Parathyroid adenoma (tissue), 2 donors: ENCODE data around the gene SLC2A13.
A peak's percentile ranks its signal among the peaks of the same experiment; 100 is the strongest.

Experiments
- H2AFZ ChIP-seq: fragments of 300-600 bp; sonication (generic); one replicate; pipeline ENCODE4 v1.7.0; 2017; ENCODE audit warnings: antibody characterized with exemption, mild to moderate bottlenecking
- H3K27ac ChIP-seq: fragments of 300-600 bp; sonication (generic); one replicate; pipeline ENCODE4 v1.7.0; 2017
- H3K27me3 ChIP-seq: fragments of 300-600 bp; sonication (generic); one replicate; pipeline ENCODE4 v1.7.0; 2017; ENCODE audit warnings: low read length; ENCODE audit not compliant: control insufficient read depth, insufficient read depth
- H3K36me3 ChIP-seq: fragments of 300-600 bp; sonication (generic); one replicate; pipeline ENCODE4 v1.7.0; 2017; ENCODE audit warnings: low read length; ENCODE audit not compliant: control insufficient read depth, insufficient read depth
- H3K4me1 ChIP-seq: fragments of 300-600 bp; sonication (generic); one replicate; pipeline ENCODE4 v1.7.0; 2017; ENCODE audit warnings: control low read depth
- H3K4me2 ChIP-seq: fragments of 300-600 bp; sonication (generic); one replicate; pipeline ENCODE4 v1.7.0; 2017; ENCODE audit warnings: low read length
- H3K4me3 ChIP-seq: fragments of 300-600 bp; sonication (generic); one replicate; pipeline ENCODE4 v1.7.0; 2017; ENCODE audit warnings: low read depth, low read length
- H3K79me2 ChIP-seq: fragments of 300-600 bp; sonication (generic); one replicate; pipeline ENCODE4 v1.7.0; 2017; ENCODE audit warnings: control low read depth
- H3K9ac ChIP-seq: fragments of 300-600 bp; sonication (generic); one replicate; pipeline ENCODE4 v1.7.0; 2017; ENCODE audit warnings: mild to moderate bottlenecking
- H3K9me3 ChIP-seq: fragments of 300-600 bp; sonication (generic); one replicate; pipeline ENCODE4 v1.7.0; 2017; ENCODE audit warnings: low read length; ENCODE audit not compliant: control insufficient read depth
- TF ChIP-seq, protein P1 (sequence below): fragments of 300-600 bp; sonication (generic); IDR thresholded peaks from one replicate; pipeline ENCODE4 v1.7.0; 2017; ENCODE audit warnings: antibody characterized with exemption, mild to moderate bottlenecking
- donor health status: primary hyperparathyroidism.

SLC2A13 gene

DNA sequence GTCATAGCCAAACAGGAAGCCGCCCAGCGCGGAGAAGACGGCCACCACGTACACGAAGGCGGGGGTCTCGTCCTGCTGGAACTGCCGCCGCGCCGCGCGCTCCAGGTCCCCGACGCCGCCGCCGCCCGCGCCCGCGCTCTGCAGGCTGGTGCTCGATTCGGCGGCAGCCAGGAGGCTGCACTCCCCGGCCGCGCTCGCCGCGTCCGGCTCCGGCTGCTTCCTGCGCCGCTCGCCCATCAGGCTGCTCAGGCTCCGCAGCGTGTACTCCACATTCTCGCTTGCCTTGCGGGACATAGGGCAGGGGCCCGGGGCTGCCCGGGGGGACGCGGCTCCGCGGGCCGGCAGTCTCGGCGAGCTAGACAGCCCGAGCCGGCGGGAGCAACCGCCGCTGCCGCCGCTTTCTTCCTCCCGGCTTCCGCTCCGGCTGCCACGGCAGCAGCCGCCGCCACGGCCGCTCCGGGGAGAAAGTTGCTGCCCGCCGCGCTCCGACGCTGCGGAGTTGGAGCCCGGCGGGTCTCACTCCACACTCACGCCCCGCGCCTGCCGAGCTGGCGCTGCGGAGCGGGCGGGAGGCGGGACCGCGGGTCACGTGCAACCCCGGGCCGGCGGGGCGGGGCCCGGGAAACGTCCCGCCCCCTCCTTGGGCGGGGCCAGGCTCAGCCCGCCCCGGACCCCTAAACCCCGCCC is at the start of gene SLC2A13:
Gene SLC2A13 (minus strand): TSS at position 567 of the 687 bp plus-strand sequence. CDS start 273 bp downstream, at position 294.
- H3K9me3 ChIP-seq, result no peaks in the 10 kb centered on the region
- H2AFZ ChIP-seq, result peak within 1 kb of the TSS; percentile 73
- peak within 1 kb of the TSS; percentile 65 for H3K4me2 ChIP-seq
- no peaks in the 10 kb centered on the region for H3K27me3 ChIP-seq
- H3K4me3 ChIP-seq, result peak within 1 kb of the TSS; percentile 66
- H3K4me1 ChIP-seq, result peaks cover 16% of the 10 kb centered on the region
- peak within 1 kb of the TSS; percentile 81 for H3K27ac ChIP-seq
- peaks cover 28% of the 10 kb centered on the region for H3K79me2 ChIP-seq
- TF ChIP-seq, protein P1, sequence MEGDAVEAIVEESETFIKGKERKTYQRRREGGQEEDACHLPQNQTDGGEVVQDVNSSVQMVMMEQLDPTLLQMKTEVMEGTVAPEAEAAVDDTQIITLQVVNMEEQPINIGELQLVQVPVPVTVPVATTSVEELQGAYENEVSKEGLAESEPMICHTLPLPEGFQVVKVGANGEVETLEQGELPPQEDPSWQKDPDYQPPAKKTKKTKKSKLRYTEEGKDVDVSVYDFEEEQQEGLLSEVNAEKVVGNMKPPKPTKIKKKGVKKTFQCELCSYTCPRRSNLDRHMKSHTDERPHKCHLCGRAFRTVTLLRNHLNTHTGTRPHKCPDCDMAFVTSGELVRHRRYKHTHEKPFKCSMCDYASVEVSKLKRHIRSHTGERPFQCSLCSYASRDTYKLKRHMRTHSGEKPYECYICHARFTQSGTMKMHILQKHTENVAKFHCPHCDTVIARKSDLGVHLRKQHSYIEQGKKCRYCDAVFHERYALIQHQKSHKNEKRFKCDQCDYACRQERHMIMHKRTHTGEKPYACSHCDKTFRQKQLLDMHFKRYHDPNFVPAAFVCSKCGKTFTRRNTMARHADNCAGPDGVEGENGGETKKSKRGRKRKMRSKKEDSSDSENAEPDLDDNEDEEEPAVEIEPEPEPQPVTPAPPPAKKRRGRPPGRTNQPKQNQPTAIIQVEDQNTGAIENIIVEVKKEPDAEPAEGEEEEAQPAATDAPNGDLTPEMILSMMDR, result peak; percentile 3
- H3K36me3 ChIP-seq, result no peaks in the 10 kb centered on the region
- H3K9ac ChIP-seq, result peak within 1 kb of the TSS; percentile 81

DNA sequence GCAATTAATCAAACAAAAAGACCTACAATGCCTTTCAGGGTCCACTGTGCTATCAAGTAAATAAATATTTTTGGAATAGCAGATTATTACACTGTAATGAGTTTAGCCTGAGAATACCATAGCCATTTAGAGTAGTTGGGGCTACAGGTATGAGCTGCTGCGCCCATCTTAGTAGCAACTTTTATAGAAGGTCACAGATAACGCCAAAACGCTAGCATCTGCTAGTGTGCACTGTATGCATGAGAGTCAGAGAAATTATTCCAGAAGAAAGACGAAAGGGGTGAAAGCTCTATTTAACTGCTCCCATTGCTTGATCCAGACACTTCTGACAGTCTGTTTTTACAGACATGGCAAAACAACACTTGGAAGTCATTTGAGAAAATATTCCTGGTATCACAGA is 48.5 kb upstream of the SLC2A13 start:
- H3K4me2 ChIP-seq, result no peak overlapping the region
- H3K27me3 ChIP-seq, result no peaks in the 10 kb centered on the region
- no peak overlapping the region for H3K4me3 ChIP-seq
- H3K27ac ChIP-seq, result peak overlapping the region; percentile 40
- TF ChIP-seq, protein P1, result no peak
- no peaks in the 10 kb centered on the region for H3K36me3 ChIP-seq
- no peaks in the 10 kb centered on the region for H3K9me3 ChIP-seq
- H3K4me1 ChIP-seq, result peaks cover 32% of the 10 kb centered on the region
- H2AFZ ChIP-seq, result peak overlapping the region; percentile 50
- no peak overlapping the region for H3K9ac ChIP-seq
- H3K79me2 ChIP-seq, result no peaks in the 10 kb centered on the region

DNA sequence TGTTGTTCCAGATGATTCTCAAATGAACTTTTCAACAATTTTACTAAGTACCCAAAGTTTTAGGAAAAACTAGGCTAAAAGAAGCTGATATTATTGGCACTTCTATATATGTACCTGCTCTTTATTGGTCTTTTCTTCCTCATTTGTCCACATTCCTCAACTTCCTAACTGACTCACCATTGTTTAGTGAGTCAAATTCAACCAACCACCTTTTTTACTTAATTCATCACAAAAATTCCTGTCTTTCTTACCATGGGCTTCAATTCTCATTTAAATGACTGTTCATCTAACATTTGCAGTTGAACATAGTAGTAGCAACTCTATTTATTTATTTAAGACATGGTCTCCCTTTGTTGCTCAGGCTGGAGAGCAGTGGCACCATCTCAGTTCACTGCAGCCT is 47.6 kb upstream of the SLC2A13 start:
- H3K36me3 ChIP-seq, result no peaks in the 10 kb centered on the region
- no peak overlapping the region for H3K9ac ChIP-seq
- H3K4me2 ChIP-seq, result no peak overlapping the region
- H3K27ac ChIP-seq, result no peak overlapping the region
- TF ChIP-seq, protein P1, result no peak
- H3K4me1 ChIP-seq, result peaks cover 26% of the 10 kb centered on the region
- H3K79me2 ChIP-seq, result no peaks in the 10 kb centered on the region
- H3K4me3 ChIP-seq, result no peak overlapping the region
- no peaks in the 10 kb centered on the region for H3K9me3 ChIP-seq
- H3K27me3 ChIP-seq, result no peaks in the 10 kb centered on the region
- H2AFZ ChIP-seq, result peak overlapping the region; percentile 57

DNA sequence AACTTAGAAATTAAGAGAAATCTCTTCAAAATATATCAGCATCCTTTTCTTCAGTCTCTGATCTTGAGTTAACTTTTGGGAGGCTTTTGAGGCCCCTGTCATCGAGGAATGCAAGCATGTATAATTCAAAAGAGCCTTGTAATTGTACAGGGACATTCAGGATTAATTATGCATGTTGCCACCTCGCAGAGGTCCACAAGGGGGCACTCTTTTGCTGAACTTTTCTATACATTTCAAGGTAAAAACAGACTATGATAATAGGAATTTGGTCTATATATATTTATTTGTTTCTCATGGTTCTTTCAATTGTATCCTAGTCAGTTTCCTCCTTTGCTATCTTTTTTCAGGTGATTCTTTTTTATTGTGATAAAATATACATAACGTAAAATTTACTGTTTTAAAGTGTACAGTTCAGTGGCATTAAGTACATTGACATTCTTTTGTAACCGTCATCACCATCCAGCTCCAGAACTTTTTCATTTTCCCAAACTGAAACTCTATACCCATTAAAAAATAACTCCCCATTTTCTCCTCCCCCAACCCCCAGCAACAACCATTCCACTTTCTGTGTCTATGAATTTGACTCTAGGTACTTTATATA is 47.0 kb upstream of the SLC2A13 start:
- Histone ChIP-seq H3K9ac (no peak overlapping the region), H3K9me3 (no peaks in the 10 kb centered on the region), H2AFZ (no peak overlapping the region), H3K4me2 (no peak overlapping the region), H3K27me3 (no peaks in the 10 kb centered on the region), H3K27ac (peak overlapping the region; percentile 71), H3K36me3 (no peaks in the 10 kb centered on the region), H3K4me1 (peaks cover 26% of the 10 kb centered on the region), H3K4me3 (no peak overlapping the region), H3K79me2 (no peaks in the 10 kb centered on the region)
- TF ChIP-seq, protein P1, result peak; percentile 87
